ENCODE data around the gene CSF2. TPM values are rescaled to one million over a fixed set of nuclear protein-coding genes. Genes with fewer than 3 reads are reported as not detected.
A peak's percentile ranks its signal among the peaks of the same experiment; 100 is the strongest.

CSF2 gene
- total and polyA plus RNA-seq, 2 donors (not counting 1 experiment from before 2014, with no cell fraction given) = not detected

- no peak for TF ChIP-seq EZH2 (IDR thresholded peaks at IDR 0.05; ENCODE audit: borderline replicate concordance, insufficient read depth, low read depth, low read length, poor library complexity, severe bottlenecking)
- no peak for TF ChIP-seq CTCF (IDR thresholded peaks at IDR 0.05)
- peak overlapping the region; percentile 13 for H3K4me2 ChIP-seq (replicated peaks; ENCODE audit: low read depth, low read length, poor library complexity, severe bottlenecking)
- no peaks in the 10 kb centered on the region for H3K27me3 Mint-ChIP-seq
- H3K4me3 ChIP-seq (ENCODE audit: control extremely low read depth in 1 of 5, extremely low read depth in 1 of 5, insufficient read depth in 1 of 5, low read depth in 2 of 5, low read length in 4 of 5) = no peak overlapping the region
- H3K79me2 ChIP-seq (ENCODE audit: control insufficient read depth, insufficient read depth, low read length) = no peaks in the 10 kb centered on the region
- intact Hi-C loops (cut with micrococcal nuclease) = no loop called here
- H3K27ac Mint-ChIP-seq = peak overlapping the region; percentile 3
- no peaks in the 10 kb centered on the region for H3K36me3 ChIP-seq (replicated peaks in 1 of 2; ENCODE audit: control extremely low read depth in 1 of 2, control insufficient read depth in 1 of 2, extremely low read depth in 1 of 2, insufficient read depth in 2 of 2, low read length in 1 of 2)
- peaks cover 37% of the 10 kb centered on the region for H3K4me1 Mint-ChIP-seq
- POLR2A ChIA-PET = no interaction called here
- no peaks in the 10 kb centered on the region for H3K9me3 ChIP-seq (ENCODE audit: control extremely low read depth in 1 of 3, control insufficient read depth in 2 of 3, insufficient read depth in 1 of 3, low read length in 2 of 3)
- CTCF ChIA-PET = interaction anchor here (0.5 to 1.3 kb wide), 2 partner anchors 30 to 34 kb away, joined by 3 read pairs; no protein-coding TSS in a partner anchor
- H3K27ac ChIP-seq (ENCODE audit: low read length in 2 of 2) = no peak overlapping the region
- no peak for ATAC-seq (ENCODE audit: low read depth)
- H3K9me3 Mint-ChIP-seq (ENCODE audit: insufficient read depth) = no peaks in the 10 kb centered on the region
- peaks cover 23 to 29% of the 10 kb centered on the region in 2 donors for H3K4me1 ChIP-seq (ENCODE audit: control insufficient read depth in 2 of 2, insufficient read depth in 2 of 2, low read length in 2 of 2)
- H3K4me3 Mint-ChIP-seq = no peak overlapping the region
- no peaks in the 10 kb centered on the region for H4K20me1 ChIP-seq (ENCODE audit: control insufficient read depth, insufficient read depth, low read length, poor library complexity, severe bottlenecking)
- H3K27me3 ChIP-seq (replicated peaks in 1 of 4; ENCODE audit: control extremely low read depth in 1 of 4, control insufficient read depth in 3 of 4, insufficient read depth in 4 of 4, low read length in 3 of 4) = peaks cover 0 to 3% (median 0%) of the 10 kb centered on the region in 4 experiments
- H3K9ac ChIP-seq (ENCODE audit: low read length) = no peak overlapping the region
- H2AFZ ChIP-seq (ENCODE audit: insufficient read depth, low read depth, low read length, poor library complexity, severe bottlenecking) = peak overlapping the region; percentile 31
- whole genome bisulfite sequencing (ENCODE audit: insufficient coverage) = 59% methylated on average over 2 of the region's 2 CpGs
- no peak for DNase-seq
Observed at GRCh38 chr5:132095077-132095410, 21.5 kb downstream of the CSF2 start.

GRCh38 chr5:132095424-132095972 is 21.9 kb downstream of the CSF2 start:
- Histone ChIP-seq H3K36me3 (replicated peaks in 1 of 2; ENCODE audit: control extremely low read depth in 1 of 2, control insufficient read depth in 1 of 2, extremely low read depth in 1 of 2, insufficient read depth in 2 of 2, low read length in 1 of 2) (no peaks in the 10 kb centered on the region), H3K4me2 (replicated peaks; ENCODE audit: low read depth, low read length, poor library complexity, severe bottlenecking) (peak overlapping the region; percentile 13), H3K79me2 (ENCODE audit: control insufficient read depth, insufficient read depth, low read length) (no peaks in the 10 kb centered on the region), H3K27ac (ENCODE audit: low read length in 2 of 2) (no peak overlapping the region), H3K4me3 (ENCODE audit: control extremely low read depth in 1 of 5, extremely low read depth in 1 of 5, insufficient read depth in 1 of 5, low read depth in 2 of 5, low read length in 4 of 5) (no peak overlapping the region), H2AFZ (ENCODE audit: insufficient read depth, low read depth, low read length, poor library complexity, severe bottlenecking) (no peak overlapping the region), H3K9ac (ENCODE audit: low read length) (no peak overlapping the region), H3K9me3 (ENCODE audit: control extremely low read depth in 1 of 3, control insufficient read depth in 2 of 3, insufficient read depth in 1 of 3, low read length in 2 of 3) (no peaks in the 10 kb centered on the region), H3K4me1 (ENCODE audit: control insufficient read depth in 2 of 2, insufficient read depth in 2 of 2, low read length in 2 of 2) (peaks cover 27 to 33% of the 10 kb centered on the region in 2 donors), H4K20me1 (ENCODE audit: control insufficient read depth, insufficient read depth, low read length, poor library complexity, severe bottlenecking) (no peaks in the 10 kb centered on the region), H3K27me3 (replicated peaks in 1 of 4; ENCODE audit: control extremely low read depth in 1 of 4, control insufficient read depth in 3 of 4, insufficient read depth in 4 of 4, low read length in 3 of 4) (peaks cover 0 to 3% (median 0%) of the 10 kb centered on the region in 4 experiments)
- Mint-ChIP-seq H3K4me1 (peaks cover 41% of the 10 kb centered on the region), H3K27me3 (no peaks in the 10 kb centered on the region), H3K27ac (no peak overlapping the region), H3K4me3 (no peak overlapping the region), H3K9me3 (ENCODE audit: insufficient read depth) (no peaks in the 10 kb centered on the region)
- DNase-seq = no peak
- no peak for TF ChIP-seq EZH2 (IDR thresholded peaks at IDR 0.05; ENCODE audit: borderline replicate concordance, insufficient read depth, low read depth, low read length, poor library complexity, severe bottlenecking)
- CTCF ChIA-PET = interaction anchor here (0.5 to 1.3 kb wide), 2 partner anchors 30 to 34 kb away, joined by 3 read pairs; no protein-coding TSS in a partner anchor
- 48% methylated on average over 6 of the region's 6 CpGs for WGBS (ENCODE audit: insufficient coverage)
- POLR2A ChIA-PET = no interaction called here
- intact Hi-C loops (cut with micrococcal nuclease) = no loop called here
- ATAC-seq (ENCODE audit: low read depth) = no peak

Measured in B cell (primary cell).